SU-DHL-6 (cell line): ENCODE results near the gene BET1L.

Source experiments
- H2AFZ ChIP-seq: fragments of 200-600 bp; sonication (generic); 2 replicates; pipeline ENCODE4 v1.6.1; 2014; ENCODE audit warnings: low read depth, mild to moderate bottlenecking, moderate library complexity, mixed read lengths, antibody characterized with exemption, low read length; ENCODE audit not compliant: severe bottlenecking
- H3F3A ChIP-seq: fragments of 200-600 bp; shearing (Covaris generic); 2 replicates; pipeline ENCODE4 v1.6.0; 2016; ENCODE audit warnings: antibody characterized with exemption, mild to moderate bottlenecking; ENCODE audit not compliant: insufficient read depth
- H3K27ac ChIP-seq: fragments of 200-600 bp; sonication (generic); 2 replicates; pipeline ENCODE4 v1.5.1; 2016; ENCODE audit warnings: low read depth, mild to moderate bottlenecking, low read length, moderate library complexity, mixed read lengths
- H3K27me3 ChIP-seq: fragments of 200-600 bp; sonication (generic), shearing (Covaris generic); 2 replicates; pipeline ENCODE4 v1.6.0; 2014; ENCODE audit warnings: mild to moderate bottlenecking, low read length
- H3K36me3 ChIP-seq: fragments of 200-600 bp; sonication (generic); 2 replicates; pipeline ENCODE4 v1.6.1; 2014; ENCODE audit warnings: mild to moderate bottlenecking, low read length, mixed read lengths
- H3K4me2 ChIP-seq: fragments of 300-600, 200-600 bp; shearing (Covaris generic), sonication (generic); 2 replicates; pipeline ENCODE4 v1.6.0; 2014; ENCODE audit warnings: low read length, low read depth, mild to moderate bottlenecking; ENCODE audit not compliant: poor library complexity, severe bottlenecking
- H3K4me3 ChIP-seq: fragments of 200-600 bp; sonication (generic); 2 replicates; pipeline ENCODE4 v1.5.1; 2014; ENCODE audit warnings: antibody characterized with exemption, low read length, mild to moderate bottlenecking, mixed read lengths; ENCODE audit not compliant: insufficient read depth, poor library complexity, severe bottlenecking
- H3K79me2 ChIP-seq: fragments of 200-600 bp; sonication (generic); 2 replicates; pipeline ENCODE4 v1.6.1; 2014; ENCODE audit warnings: mild to moderate bottlenecking, low read length, moderate library complexity; ENCODE audit not compliant: insufficient read depth
- H3K9ac ChIP-seq: fragments of 200-600 bp; sonication (generic); 2 replicates; pipeline ENCODE4 v1.7.0; 2014; ENCODE audit warnings: mild to moderate bottlenecking, low read length
- H3K9me2 ChIP-seq: fragments of 200-600 bp; sonication (generic); replicated peaks from 2 replicates; pipeline ENCODE4 v1.6.1; 2014; ENCODE audit warnings: low read length; ENCODE audit not compliant: insufficient read depth
- H3K9me3 ChIP-seq: fragments of 200-600 bp; sonication (generic); 2 replicates; pipeline ENCODE4 v1.6.1; 2014; ENCODE audit warnings: low read length, mixed read lengths; ENCODE audit not compliant: insufficient read depth
- H4K20me1 ChIP-seq: fragments of 200-600 bp; sonication (generic); 2 replicates; pipeline ENCODE4 v1.6.1; 2014; ENCODE audit warnings: low read depth, mild to moderate bottlenecking, antibody characterized with exemption, low read length, moderate library complexity, mixed read lengths
- EZH2phosphoT487 ChIP-seq: fragments of 200-600 bp; sonication (generic), shearing (Covaris generic); conservative IDR thresholded peaks from 2 replicates; pipeline ENCODE4 v1.6.1; 2018; ENCODE audit warnings: mild to moderate bottlenecking, antibody characterized with exemption, low read length, moderate library complexity, mixed read lengths
- TF ChIP-seq, protein P1 (sequence below): fragments of 200-600 bp; sonication (generic); IDR thresholded peaks from one replicate; pipeline ENCODE4 v1.5.1; 2017; ENCODE audit warnings: antibody characterized with exemption, mild to moderate bottlenecking, low read length, moderate library complexity; ENCODE audit not compliant: insufficient read depth, poor library complexity, severe bottlenecking

The BET1L gene

DNA sequence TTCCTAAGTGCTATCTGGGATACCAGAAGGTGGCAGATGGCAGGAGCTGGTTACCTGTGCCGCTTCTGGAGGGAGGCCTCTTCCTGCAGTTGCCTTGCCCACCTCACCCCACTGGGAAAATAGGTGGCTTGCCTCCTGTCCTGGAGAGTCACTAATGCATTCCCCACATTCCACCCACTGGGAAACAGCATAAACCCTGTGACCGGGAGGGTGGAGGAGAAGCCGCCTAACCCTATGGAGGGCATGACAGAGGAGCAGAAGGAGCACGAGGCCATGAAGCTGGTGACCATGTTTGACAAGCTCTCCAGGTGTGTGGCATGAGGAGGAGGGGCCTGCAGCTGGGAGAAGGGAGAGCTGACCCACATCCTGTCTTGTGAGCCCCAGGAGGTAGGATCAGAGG, 5.9 kb upstream of the BET1L start:
- Histone ChIP-seq H3K36me3 (no peaks in the 10 kb centered on the region), H3K4me2 (no peak overlapping the region), H3K27ac (no peak overlapping the region)

DNA sequence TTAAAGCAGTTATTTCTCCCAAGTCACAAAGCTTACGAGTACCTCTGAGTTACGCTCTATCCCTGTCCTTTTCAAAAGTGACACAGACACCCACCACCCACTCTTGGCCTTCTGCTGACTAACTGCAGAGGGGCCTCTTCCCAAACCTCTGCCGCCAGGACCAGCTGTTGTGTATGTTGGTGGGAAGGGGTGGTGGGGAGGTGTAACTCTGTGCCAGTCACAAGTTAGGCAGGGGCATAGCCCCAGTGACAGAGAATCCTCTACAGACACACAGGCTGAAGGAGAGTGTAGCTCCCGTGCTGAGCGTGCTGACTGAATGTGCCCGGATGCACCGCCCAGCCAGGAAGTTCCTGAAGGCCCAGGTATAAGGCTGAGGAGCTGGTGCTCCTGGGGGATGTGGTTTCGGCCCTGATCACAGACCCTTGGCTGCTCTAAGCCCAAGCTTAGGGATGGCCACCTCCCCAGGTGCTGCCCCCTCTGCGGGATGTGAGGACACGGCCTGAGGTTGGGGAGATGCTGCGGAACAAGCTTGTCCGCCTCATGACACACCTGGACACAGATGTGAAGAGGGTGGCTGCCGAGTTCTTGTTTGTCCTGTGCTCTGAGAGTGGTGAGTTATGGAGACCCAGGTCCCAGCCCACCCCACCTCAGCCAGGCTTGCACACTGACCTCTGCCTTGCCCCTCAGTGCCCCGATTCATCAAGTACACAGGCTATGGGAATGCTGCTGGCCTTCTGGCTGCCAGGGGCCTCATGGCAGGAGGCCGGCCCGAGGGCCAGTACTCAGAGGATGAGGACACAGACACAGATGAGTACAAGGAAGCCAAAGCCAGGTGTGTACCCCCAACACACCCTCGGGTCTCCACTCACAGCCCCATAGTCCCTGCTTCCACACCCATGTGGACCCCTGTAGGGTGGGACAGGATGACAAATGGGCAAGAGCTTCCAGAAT, 5.2 kb upstream of the BET1L start:
- Histone ChIP-seq H3K9ac (no peak overlapping the region), H3K9me3 (no peaks in the 10 kb centered on the region), H3K4me3 (no peak overlapping the region), H2AFZ (no peak overlapping the region), H3K36me3 (no peaks in the 10 kb centered on the region), H3K27me3 (no peaks in the 10 kb centered on the region), H3K79me2 (peaks cover 19% of the 10 kb centered on the region), H3F3A (peaks cover 19% of the 10 kb centered on the region), H3K9me2 (no peaks in the 10 kb centered on the region), H3K4me2 (no peak overlapping the region), H3K27ac (no peak overlapping the region), H4K20me1 (no peaks in the 10 kb centered on the region; the same call in 1 of the 2 replicates)
- TF ChIP-seq, protein P1, sequence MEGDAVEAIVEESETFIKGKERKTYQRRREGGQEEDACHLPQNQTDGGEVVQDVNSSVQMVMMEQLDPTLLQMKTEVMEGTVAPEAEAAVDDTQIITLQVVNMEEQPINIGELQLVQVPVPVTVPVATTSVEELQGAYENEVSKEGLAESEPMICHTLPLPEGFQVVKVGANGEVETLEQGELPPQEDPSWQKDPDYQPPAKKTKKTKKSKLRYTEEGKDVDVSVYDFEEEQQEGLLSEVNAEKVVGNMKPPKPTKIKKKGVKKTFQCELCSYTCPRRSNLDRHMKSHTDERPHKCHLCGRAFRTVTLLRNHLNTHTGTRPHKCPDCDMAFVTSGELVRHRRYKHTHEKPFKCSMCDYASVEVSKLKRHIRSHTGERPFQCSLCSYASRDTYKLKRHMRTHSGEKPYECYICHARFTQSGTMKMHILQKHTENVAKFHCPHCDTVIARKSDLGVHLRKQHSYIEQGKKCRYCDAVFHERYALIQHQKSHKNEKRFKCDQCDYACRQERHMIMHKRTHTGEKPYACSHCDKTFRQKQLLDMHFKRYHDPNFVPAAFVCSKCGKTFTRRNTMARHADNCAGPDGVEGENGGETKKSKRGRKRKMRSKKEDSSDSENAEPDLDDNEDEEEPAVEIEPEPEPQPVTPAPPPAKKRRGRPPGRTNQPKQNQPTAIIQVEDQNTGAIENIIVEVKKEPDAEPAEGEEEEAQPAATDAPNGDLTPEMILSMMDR, result no peak
- no peak for TF ChIP-seq EZH2phosphoT487

More for the DNA sequence above, 5.9 kb upstream of the BET1L start:
- H3K9me3 ChIP-seq, result no peaks in the 10 kb centered on the region
- TF ChIP-seq EZH2phosphoT487, result no peak
- no peaks in the 10 kb centered on the region for H3K27me3 ChIP-seq
- H2AFZ ChIP-seq, result no peak overlapping the region
- no peak overlapping the region for H3K9ac ChIP-seq
- H3F3A ChIP-seq, result peaks cover 12% of the 10 kb centered on the region
- no peaks in the 10 kb centered on the region; the same call in 1 of the 2 replicates for H4K20me1 ChIP-seq
- no peak overlapping the region for H3K4me3 ChIP-seq
- H3K9me2 ChIP-seq, result no peaks in the 10 kb centered on the region
- H3K79me2 ChIP-seq, result peaks cover 19% of the 10 kb centered on the region

DNA sequence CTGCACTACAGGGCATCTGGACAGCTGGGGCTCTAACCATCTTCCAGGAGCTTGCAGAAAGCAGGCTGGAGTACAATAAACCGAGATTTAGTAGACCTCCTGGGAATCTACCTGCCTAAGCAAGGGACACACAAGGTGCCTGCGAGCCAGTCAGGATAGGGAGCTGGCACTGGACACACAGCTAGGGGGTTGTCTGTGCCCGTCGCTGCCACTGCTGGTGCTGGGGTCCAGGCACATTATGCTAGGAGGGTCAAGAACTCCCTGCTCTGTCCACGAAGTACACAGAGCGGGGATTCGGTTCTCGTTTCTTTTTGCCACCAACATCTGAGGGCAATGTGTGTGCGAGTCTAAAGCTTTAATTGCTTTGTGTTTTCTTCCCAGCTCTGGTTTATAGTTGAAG, 4.5 kb upstream of the BET1L start:
- H3K4me3 ChIP-seq, result no peak overlapping the region
- H3K36me3 ChIP-seq, result no peaks in the 10 kb centered on the region
- H3K4me2 ChIP-seq, result no peak overlapping the region
- H3K79me2 ChIP-seq, result peaks cover 21% of the 10 kb centered on the region
- no peaks in the 10 kb centered on the region for H3K9me3 ChIP-seq
- H3K27ac ChIP-seq, result no peak overlapping the region
- no peaks in the 10 kb centered on the region for H3K9me2 ChIP-seq
- TF ChIP-seq EZH2phosphoT487, result no peak
- TF ChIP-seq, protein P1, result no peak
- no peak overlapping the region for H3K9ac ChIP-seq
- H2AFZ ChIP-seq, result no peak overlapping the region
- H3F3A ChIP-seq, result peaks cover 16% of the 10 kb centered on the region
- no peaks in the 10 kb centered on the region for H3K27me3 ChIP-seq
- no peaks in the 10 kb centered on the region; the same call in 1 of the 2 replicates for H4K20me1 ChIP-seq

DNA sequence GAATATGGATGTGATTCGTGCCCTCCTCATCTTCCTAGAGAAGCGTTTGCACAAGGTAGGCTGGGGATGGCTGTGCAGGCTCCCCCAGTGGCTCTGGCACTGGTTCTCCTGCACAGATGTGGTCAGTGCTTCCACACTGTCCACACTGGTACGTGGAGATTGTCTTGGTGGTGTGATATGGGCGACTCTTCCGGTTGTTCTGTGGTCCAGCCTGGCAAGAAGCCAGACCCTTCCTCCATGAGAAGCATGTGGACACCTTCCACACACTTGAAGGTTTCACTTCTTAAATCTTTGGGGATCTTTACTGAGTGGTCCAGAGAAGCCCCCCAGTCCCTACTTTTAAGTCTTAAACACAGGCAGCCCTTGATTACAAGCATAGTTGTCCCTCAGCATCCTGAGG, 4.1 kb upstream of the BET1L start:
- Histone ChIP-seq H3K9me3 (no peaks in the 10 kb centered on the region), H3F3A (peaks cover 13% of the 10 kb centered on the region), H3K36me3 (no peaks in the 10 kb centered on the region), H3K27ac (no peak overlapping the region), H4K20me1 (no peaks in the 10 kb centered on the region; the same call in 1 of the 2 replicates), H3K4me2 (no peak overlapping the region), H3K9ac (no peak overlapping the region), H3K79me2 (peaks cover 25% of the 10 kb centered on the region), H3K27me3 (no peaks in the 10 kb centered on the region), H3K4me3 (no peak overlapping the region), H2AFZ (no peak overlapping the region), H3K9me2 (no peaks in the 10 kb centered on the region)
- TF ChIP-seq EZH2phosphoT487, result no peak
- TF ChIP-seq, protein P1, result no peak
